Superior temporal gyrus (tissue), 1 donor: ENCODE data around the gene SIX5.
"Not testable (repeated sequence)": the region's sequence is repeated elsewhere in the genome, so short reads cannot be mapped to it uniquely, and the experiment has no call there.

Experiments
- DNase-seq: peaks from one replicate; pipeline ENCODE4 v3.0.0-alpha.2; 2016; ENCODE audit errors: extremely low spot score

The SIX5 gene

GRCh38 chr19:45768984-45769782, at the start of gene SIX5:
Gene SIX5, minus strand, starts transcription at chr19:45769252. Its CDS starts 408 bp downstream, at chr19:45768844.
- DNase-seq, result peak; percentile 96

- no peak for DNase-seq
Observed at GRCh38 chr19:45817725-45818301, 48.8 kb upstream of the SIX5 start.

GRCh38 chr19:45817010-45817724, 48.1 kb upstream of the SIX5 start:
- peak; percentile 87 for DNase-seq

GRCh38 chr19:45816236-45817009, 47.4 kb upstream of the SIX5 start:
- DNase-seq, result no peak

DNA sequence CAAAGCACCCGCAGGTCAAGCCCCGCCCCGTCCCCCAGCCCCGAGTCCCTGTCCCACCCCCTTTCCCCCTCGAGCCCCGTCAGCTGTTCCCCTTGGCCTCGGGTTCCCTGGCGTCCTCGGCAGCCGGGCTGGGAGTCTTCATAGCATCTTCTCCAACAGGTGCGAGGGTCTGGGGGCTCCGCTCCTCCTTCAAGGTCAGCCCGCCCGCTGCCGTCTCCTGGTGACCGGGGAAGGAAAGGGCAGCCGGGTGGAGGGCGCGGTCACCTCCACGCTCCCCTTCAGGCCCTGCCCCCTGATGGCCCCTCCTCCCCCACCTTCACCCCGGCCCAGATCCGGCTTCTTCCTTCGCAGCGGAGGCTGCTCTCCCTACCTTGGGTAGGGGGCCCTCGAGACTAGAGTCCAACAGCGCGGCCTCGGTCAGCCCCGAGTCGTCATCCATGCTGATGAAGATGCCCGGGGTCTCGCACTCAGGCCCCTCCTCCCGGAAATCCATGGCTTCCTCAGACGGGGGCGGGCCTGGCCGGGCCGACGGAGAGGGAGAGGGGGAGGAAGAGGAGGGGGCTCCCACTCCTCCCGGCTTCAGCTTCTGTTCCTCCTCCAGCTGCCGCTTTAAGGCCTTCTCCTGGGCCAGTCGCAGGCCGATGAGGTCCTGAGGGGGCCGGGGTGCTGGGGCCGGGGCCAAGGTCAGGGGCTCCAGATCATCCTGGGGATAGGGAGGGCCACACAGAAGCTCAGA, 46.6 kb upstream of the SIX5 start:
- DNase-seq, result no peak

- DNase-seq, result no peak
Observed at GRCh38 chr19:45814851-45815480, 45.9 kb upstream of the SIX5 start, which contains the start of gene RSPH6A. Gene RSPH6A, minus strand, starts transcription at chr19:45815308. Its CDS starts 132 bp downstream, at chr19:45815176.

DNA sequence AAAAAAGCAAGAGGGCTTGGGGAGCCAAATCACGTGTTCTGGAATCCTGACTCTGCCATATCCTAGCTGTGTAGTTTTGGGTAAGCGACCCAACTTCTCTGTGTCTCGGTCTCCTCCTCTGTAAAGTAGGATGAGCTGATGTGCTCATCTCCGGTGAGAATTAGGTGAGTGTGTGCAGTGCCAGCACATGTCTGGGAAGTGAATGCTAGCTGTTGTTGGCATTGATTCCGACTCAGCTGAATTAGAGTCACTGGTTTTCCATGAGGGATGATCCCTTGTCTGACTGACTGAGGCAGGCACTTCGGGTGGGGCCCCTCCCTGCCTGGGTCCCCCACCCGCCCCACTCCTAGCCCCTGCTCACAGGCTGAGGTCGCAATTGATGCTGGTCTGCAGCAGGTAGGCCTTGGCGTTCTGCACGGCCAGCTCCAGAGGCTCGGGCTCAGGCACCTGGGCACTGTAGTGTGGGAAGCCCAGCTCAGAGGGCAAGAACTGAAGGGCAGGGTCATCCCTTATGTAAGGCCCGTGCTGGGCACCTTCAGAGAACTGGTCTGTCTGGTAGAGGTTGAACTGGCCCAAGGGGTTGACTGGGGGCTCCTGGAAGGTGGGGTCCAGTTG, 45.2 kb upstream of the SIX5 start:
- no peak for DNase-seq

GRCh38 chr19:45812297-45812696, 43.2 kb upstream of the SIX5 start:
- DNase-seq, result no peak

- DNase-seq, result no peak
Observed at GRCh38 chr19:45809643-45810159, 40.6 kb upstream of the SIX5 start.

DNA sequence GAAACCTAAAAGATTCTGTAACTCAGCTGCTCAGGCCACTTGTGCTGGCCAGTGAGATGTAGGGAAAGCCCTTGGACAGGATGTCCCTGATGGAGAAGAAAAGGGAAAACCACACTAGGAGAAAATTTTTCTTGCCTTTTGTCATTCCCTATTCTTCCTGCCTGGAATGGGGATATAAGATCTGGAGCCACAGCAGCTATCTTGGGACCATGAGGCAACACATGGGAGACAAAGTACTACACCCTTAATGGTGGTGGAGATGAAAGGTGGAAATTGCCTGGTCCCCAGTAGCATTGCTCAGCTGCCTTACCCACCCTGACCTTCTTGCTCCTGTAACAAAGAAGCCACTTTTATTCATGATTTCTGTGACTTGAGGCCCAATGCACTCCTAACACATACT, 36.7 kb upstream of the SIX5 start:
- DNase-seq, result no peak

DNA sequence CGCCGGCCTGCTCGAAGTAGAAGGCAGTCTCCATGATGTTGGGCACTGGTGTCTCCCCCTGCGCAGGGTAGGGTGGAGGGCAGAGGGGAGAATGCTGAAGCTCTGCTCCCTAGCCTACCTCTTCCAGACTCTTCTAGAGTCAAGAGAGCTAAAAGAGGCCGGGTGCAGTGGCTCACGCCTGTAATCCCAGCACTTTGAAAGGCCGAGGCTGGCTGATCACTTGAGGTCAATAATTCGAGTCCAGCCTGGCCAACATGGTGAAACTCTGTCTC, 35.8 kb upstream of the SIX5 start:
- DNase-seq, result no peak

DNA sequence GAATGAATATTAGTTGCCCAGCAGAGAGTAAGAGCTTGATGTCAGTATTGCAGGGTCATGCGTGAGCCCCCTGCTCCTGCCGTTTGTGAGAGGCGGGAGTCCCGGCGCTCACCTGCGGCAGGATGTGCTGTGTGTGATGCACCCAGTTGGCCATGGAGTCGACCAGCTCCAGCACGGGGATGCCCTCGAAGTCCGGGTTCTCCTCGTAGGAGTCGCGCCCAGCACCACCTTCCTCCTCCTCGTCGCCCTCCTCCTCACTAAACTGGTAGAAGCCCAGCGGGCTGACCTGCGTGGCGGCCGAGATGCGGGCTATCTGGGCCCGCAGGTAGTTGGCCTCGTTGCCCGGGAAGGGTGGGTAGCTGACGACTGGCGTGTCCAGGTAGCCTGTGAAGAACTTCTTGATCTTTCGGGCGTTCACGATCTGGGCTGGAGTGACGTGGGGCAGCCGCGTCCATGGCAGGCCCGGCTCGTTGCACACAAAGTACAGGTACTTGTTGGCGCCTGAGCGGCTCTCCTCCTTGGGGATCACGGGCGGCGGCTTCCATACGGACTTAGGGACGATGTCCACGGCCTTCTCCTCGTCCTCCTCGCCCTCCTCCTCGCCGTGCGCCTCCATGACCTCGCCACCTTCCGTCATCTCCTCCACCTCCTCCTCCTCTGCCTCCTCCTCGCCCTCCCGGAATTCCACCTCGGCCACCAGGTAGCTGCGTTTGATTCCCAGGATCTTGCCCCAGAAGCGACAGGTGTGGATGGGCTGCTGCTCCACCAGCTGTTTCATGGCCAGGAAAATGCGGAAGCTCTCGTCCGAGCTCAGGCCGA, 35.3 kb upstream of the SIX5 start:
- no peak for DNase-seq

DNA sequence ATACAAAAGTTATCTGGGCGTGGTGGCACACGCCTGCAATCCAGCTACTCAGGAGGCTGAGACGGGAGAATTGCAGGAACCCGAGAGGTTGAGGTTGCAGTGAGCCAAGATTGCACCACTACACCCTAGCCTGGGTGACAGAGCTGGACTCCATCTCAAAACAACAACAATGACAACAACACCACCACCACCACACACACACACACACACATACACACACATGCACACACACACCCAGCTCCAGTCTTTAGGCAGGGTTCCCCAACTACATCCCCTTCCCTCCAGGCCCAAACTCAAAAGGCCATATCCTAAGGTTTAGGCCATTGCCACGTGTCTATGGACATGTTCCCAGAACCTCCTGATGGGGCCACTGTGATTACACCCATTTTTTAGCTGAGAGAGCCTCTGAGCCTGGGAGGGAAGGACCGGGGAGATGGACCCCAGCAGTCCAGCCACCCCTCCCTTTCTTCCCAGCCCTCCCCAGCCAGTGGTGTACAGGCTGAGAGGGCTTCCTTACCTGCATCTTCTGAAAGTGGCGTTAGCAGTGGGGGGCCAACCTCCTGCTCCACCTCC, 32.6 kb upstream of the SIX5 start:
- no peak for DNase-seq

DNA sequence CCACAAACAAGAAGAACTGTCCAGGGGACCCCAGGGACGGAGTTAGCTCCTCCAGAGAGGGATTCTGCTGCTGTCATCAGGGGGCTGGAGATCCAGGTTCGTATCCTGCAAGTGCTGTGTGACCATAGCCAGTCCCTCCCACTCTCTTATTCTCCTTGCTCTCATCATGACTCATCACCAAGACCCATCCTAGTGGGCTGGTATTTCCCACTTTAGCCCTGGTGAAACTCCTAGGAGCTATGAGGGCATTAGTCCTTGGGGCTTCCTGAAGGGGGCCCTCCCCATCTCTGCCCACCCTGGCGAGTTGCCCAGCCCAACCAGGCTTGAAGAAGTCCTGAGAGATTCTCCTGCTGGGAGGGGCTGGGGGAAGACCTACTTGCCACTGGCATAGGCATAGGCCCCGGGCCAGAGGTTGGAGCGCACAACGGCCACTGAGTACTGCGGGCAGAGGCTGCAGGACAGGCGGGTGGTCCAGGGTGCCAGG, 31.1 kb upstream of the SIX5 start:
- DNase-seq, result no peak

GRCh38 chr19:45799541-45799940, 30.5 kb upstream of the SIX5 start:
- DNase-seq, result not testable (repeated sequence)

DNA sequence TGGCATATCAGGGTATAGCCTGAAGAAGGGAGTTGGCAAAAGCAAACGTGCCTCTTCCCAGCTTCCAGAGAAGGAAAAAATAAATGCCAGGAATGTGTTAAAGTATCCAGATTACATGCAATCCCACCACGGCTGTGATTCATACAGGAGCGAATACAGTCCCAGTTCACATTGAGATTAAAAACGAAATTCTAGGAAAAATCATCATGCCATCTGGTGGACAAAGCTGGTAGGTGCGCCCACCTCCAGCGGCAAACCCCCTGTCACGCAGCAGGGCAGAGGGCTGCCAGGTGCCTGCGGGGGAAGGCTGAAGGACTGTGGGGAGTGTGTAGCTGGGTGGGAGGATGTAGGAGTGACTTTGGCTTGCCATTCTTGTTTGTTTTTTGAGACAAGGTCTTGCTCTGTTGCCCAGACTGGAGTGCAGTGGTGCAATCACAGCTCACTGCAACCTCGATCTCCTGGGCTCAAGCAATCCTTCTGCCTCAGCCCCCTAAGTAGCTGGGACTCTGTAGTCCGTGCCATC, 30.0 kb upstream of the SIX5 start:
- DNase-seq, result peak; percentile 84

DNA sequence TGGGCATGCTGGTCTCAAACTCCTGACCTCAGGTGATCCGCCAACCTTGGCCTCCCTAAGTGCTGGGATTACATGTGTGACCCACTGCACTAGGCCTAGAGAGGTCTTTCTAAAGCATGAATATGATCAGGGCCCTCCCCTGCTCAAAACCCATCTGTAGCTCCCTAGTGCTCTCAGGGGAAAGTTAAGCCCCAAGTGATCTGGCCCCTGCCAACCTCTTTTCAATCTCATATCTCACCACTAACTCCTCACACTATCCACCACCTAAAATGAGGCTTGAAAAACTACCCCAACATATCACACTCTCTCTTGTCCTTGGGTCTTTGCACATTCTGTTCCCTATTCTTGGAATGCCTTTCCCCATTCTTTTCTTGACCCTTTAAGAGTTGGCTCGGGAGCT, 25.6 kb upstream of the SIX5 start:
- DNase-seq, result no peak

- DNase-seq, result no peak
Observed at GRCh38 chr19:45793876-45794275, 24.8 kb upstream of the SIX5 start.

DNA sequence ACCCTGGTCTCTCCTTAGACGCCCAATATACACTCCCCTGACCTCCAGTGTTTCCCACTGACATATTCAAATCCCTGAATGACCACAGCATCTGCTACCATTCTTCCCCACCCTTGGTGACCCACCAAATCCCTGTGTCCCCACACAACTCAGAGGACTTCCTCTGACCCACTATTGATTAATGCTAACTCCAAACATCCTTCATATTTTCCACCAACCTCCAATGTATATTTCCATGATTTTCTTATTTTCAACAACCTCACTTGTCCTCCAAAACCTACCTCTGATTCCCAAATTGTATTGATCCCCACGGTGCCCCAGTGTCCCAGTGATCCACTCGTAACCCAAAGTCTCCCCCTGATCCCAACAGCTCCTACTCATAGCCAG, 24.1 kb upstream of the SIX5 start:
- no peak for DNase-seq
